ENCODE results near the gene DMAP1. TPM values are rescaled to one million over a fixed set of nuclear protein-coding genes. Genes with fewer than 3 reads are reported as not detected.
"Not testable (repeated sequence)": the region's sequence is repeated elsewhere in the genome, so short reads cannot be mapped to it uniquely, and the experiment has no call there.

DMAP1 gene, protein sequence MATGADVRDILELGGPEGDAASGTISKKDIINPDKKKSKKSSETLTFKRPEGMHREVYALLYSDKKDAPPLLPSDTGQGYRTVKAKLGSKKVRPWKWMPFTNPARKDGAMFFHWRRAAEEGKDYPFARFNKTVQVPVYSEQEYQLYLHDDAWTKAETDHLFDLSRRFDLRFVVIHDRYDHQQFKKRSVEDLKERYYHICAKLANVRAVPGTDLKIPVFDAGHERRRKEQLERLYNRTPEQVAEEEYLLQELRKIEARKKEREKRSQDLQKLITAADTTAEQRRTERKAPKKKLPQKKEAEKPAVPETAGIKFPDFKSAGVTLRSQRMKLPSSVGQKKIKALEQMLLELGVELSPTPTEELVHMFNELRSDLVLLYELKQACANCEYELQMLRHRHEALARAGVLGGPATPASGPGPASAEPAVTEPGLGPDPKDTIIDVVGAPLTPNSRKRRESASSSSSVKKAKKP
- 10 to 100 TPM; 36.9 to 44.1 TPM for total RNA-seq

DNA sequence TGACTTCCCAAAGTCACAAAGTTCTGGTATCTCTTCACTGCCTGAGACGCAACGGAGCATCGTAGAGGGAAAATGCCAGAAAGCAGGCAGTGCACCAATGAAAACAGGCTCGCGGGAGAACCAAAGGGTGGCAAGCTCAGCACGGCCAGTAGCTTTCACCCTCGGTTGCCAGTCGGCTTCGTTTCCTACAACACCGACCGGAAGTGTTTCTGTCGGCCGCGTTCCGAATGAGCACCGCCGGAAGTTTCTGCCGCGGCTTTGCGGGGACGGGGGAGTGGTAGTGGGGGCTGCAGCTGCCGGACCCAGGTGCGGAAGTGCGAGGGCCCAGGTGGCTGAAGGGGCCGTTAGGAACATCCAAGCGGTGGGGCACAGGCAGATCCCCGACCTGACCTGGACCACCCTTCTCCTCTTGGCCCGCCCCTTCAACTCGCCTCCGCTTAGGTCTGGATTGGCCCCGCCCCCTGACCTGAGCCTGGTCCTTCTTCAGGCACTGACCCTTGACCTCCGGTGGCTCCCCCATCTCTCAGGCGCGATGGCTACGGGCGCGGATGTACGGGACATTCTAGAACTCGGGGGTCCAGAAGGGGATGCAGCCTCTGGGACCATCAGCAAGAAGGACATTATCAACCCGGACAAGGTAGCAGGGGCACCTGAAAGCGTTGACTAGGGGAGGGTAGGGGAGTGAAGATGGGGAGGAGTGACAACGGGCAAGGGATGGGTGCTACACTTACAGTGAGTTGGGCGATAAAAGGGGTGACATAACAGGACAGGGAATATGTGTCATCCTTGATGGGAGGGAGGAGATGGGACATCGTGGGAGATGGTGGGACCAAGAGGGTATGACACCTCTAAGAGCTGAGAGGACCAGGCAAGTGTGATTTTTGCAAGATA lies at the start of gene DMAP1:
TSS of gene DMAP1 (plus strand) at position 250 of the 891 bp plus-strand sequence. CDS start at position 533, 283 bp downstream.
- Mint-ChIP-seq H3K27ac (peak within 1 kb of the TSS; percentile 89), H3K27me3 (no peaks in the 10 kb centered on the region), H3K4me1 (peaks cover 28% of the 10 kb centered on the region), H3K36me3 (peaks cover 8% of the 10 kb centered on the region), H3K4me3 (peak within 1 kb of the TSS; percentile 90), H3K9me3 (ENCODE audit: low read depth) (no peaks in the 10 kb centered on the region)
- ATAC-seq (peak; percentile 90), DNase-seq (peak; percentile 90)
- CTCF ChIA-PET, result interaction anchor here (0.6 to 1.8 kb wide), 5 partner anchors 11 to 396 kb away, joined by 3 to 6 read pairs (median 4); no protein-coding TSS in a partner anchor

DNA sequence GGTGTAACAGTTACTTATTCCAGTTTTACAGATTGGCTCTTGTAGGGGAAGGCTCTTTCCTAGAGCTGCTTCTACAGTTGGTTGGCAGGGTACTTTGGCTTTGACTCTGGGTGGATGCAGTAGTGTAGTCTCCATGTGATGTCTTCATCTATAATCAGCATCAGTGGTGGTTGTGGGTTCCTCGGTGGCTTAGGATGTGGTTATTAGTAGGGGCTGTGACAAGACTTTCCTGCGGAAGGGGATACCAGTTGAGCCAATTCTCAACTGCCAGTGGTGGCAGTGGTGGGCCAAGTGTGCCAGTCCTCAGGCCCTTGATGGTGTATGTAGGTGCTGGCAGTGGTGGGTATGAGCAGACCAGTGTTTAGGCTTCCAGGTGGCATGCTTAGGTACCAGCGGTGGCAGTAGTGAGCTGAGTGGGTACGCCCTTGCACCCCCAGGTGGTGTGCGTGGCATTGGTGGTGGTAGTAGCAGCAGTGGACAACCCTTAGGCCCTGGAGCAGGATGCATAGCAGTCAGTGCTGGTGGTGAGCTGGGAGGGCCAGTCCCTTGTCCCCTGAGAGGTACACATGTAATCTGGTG lies 44.7 kb upstream of the DMAP1 start:
- H3K9me3 Mint-ChIP-seq (ENCODE audit: low read depth), result peaks cover 12% of the 10 kb centered on the region
- CTCF ChIA-PET, result no interaction called here
- peaks cover 27% of the 10 kb centered on the region for H3K27me3 Mint-ChIP-seq
- peaks cover 4% of the 10 kb centered on the region for H3K36me3 Mint-ChIP-seq
- H3K4me3 Mint-ChIP-seq, result no peak overlapping the region
- ATAC-seq, result peak; percentile 45
- peak; percentile 78 for DNase-seq
- H3K4me1 Mint-ChIP-seq, result peaks cover 9% of the 10 kb centered on the region
- H3K27ac Mint-ChIP-seq, result no peak overlapping the region

DNA sequence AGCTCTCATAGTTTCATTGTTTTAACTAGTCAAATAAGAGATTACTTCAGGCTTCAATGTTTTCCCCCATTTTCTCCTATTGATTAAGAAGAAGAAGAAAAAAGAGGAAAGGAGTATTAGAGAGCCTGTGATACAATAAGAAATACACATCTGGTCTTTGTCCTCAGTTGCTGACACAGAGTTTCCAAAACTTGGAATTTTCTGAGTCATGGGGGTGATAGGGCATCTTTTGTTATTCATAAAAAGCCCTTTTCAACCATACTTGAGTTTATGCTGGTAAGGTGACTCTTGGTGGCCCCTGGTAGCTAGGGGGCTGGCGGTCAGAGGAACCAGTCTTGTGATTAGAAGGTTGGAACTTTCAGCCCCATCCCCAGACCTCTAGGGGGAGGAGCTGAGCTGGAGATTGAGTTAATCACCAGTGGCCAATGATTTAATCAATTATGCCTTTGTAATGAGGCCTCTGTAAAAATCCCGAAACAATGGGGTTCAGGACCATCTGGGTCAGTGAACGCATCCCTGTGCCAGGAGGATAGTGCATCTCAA lies 42.9 kb upstream of the DMAP1 start:
- Mint-ChIP-seq H3K27me3 (peaks cover 32% of the 10 kb centered on the region), H3K4me1 (peaks cover 9% of the 10 kb centered on the region), H3K9me3 (ENCODE audit: low read depth) (peaks cover 16% of the 10 kb centered on the region), H3K27ac (no peak overlapping the region), H3K36me3 (peaks cover 8% of the 10 kb centered on the region), H3K4me3 (no peak overlapping the region)
- ATAC-seq, result no peak
- no peak for DNase-seq
- CTCF ChIA-PET, result interaction anchor here (1.4 kb wide), 1 partner anchor 34 kb away, joined by 3 read pairs; no protein-coding TSS in a partner anchor

DNA sequence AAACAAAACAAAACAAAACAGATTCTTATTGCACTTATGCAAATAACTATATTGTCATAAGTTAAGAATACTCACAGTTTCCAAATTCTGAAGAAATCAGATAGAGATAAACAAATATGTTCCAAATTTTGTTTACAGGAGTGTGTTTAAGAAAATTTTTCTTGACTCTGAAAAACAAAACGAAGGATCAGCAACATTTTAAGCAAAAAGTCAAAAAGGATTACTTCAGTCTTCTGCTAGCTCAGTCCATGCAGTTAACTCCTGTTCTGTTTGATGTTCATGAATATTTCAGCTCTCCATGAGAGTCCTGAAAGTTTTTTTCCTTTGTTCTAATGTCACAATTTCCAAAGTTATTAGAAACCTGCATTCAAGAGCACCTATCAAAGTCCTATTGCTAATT lies 38.6 kb upstream of the DMAP1 start:
- H3K27ac Mint-ChIP-seq, result no peak overlapping the region
- DNase-seq (no peak), ATAC-seq (no peak)
- H3K4me1 Mint-ChIP-seq, result no peaks in the 10 kb centered on the region
- peaks cover 6% of the 10 kb centered on the region for H3K36me3 Mint-ChIP-seq
- H3K4me3 Mint-ChIP-seq, result no peak overlapping the region
- peaks cover 10% of the 10 kb centered on the region for H3K9me3 Mint-ChIP-seq (ENCODE audit: low read depth)
- H3K27me3 Mint-ChIP-seq, result peaks cover 17% of the 10 kb centered on the region
- CTCF ChIA-PET, result no interaction called here

DNA sequence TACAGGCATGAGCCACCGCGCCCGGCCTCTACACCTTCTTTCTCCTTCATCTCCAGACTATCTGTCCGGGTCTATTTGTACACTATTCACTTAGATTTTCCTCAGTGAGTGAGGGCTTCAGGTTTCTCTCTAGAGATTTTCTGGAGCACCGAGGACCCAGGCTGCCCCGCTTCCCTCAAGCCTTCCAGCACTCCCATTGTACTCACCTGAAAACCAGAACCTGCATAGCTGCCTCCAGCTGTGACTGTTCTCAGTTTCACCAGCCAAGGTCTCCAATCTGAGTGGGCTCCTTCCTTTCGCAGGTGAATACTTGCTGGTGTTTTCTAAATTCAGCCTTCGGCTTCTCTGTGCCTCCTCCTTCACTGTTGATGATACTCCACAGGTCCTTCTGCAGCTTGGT lies 12.9 kb upstream of the DMAP1 start:
- ATAC-seq (no peak), DNase-seq (no peak)
- Mint-ChIP-seq H3K27ac (no peak overlapping the region), H3K27me3 (peaks cover 12% of the 10 kb centered on the region), H3K4me3 (no peak overlapping the region), H3K36me3 (no peaks in the 10 kb centered on the region), H3K9me3 (ENCODE audit: low read depth) (no peaks in the 10 kb centered on the region), H3K4me1 (no peaks in the 10 kb centered on the region)
- CTCF ChIA-PET, result interaction anchor here (0.7 kb wide), 1 partner anchor 393 kb away, joined by 5 read pairs; no protein-coding TSS in a partner anchor

DNA sequence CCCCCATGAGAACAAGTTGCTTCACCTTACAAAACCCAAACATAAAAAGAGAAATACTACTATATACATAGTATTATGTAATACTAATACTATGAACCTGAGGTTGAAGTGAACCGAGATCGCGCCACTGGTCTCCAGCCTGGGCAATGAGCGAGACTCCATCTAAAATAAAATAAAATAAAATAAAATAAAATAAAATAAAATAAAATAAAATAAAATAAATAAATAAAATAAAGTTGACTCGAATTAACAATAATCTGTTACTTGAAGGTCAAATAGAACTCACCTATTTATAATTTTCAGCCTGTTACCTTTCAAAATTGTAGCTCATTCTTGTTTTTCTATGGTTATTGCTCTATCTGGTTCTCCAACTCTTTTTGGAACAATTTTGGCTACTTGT lies 6.7 kb upstream of the DMAP1 start:
- not testable (repeated sequence) for H3K4me1 Mint-ChIP-seq; ATAC-seq; H3K9me3 Mint-ChIP-seq (ENCODE audit: low read depth); H3K27me3 Mint-ChIP-seq; DNase-seq; H3K36me3 Mint-ChIP-seq; H3K4me3 Mint-ChIP-seq; H3K27ac Mint-ChIP-seq
- CTCF ChIA-PET, result interaction anchor here (2.1 kb wide), 1 partner anchor 11 kb away, joined by 9 read pairs; no protein-coding TSS in a partner anchor

DNA sequence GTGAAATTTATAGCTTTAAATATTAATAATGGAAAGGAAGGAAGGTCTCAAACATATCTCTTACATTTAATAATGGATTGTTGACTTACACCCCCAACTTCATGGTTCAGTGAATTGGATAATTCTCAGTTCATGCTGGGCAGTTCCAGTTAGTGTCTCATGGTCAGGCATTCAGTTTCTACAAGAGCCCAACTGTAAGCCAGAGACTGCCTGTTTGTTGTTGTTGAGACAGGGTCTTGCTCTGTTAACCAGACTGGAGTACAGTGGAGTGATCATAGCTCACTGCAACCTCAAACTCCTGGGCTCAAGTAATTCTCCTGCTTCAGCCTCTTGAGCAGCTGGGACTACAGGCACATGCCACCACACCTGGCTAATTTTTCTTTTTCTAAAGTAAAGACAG lies 5.0 kb upstream of the DMAP1 start:
- ATAC-seq (no peak), DNase-seq (no peak)
- no peak overlapping the region for H3K27ac Mint-ChIP-seq
- H3K36me3 Mint-ChIP-seq, result no peaks in the 10 kb centered on the region
- CTCF ChIA-PET, result interaction anchor here (2.1 kb wide), 1 partner anchor 10 kb away, joined by 9 read pairs; no protein-coding TSS in a partner anchor
- peaks cover 3% of the 10 kb centered on the region for H3K27me3 Mint-ChIP-seq
- H3K9me3 Mint-ChIP-seq (ENCODE audit: low read depth), result no peaks in the 10 kb centered on the region
- peaks cover 11% of the 10 kb centered on the region for H3K4me1 Mint-ChIP-seq
- H3K4me3 Mint-ChIP-seq, result no peak overlapping the region

DNA sequence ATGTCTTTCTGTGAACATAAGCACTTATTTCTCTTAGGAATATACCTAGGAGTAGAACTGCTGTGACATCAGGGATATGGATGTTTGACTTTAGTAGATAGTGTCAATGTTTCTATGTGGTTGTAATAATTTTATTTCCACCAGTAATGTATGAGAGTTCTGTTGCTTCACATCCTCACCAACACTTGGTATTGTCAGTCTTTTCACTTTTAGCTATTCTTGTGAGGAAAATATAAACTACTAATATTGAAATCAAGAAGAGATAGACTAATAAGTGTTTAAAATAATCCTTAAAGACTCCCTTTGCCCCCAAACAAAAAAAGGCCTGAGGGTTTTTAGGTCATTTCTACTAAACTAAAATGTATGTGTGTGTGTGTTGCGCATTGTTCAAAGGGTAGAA lies 2.7 kb upstream of the DMAP1 start:
- H3K36me3 Mint-ChIP-seq, result peaks cover 5% of the 10 kb centered on the region
- CTCF ChIA-PET, result no interaction called here
- H3K27ac Mint-ChIP-seq, result no peak overlapping the region
- no peaks in the 10 kb centered on the region for H3K9me3 Mint-ChIP-seq (ENCODE audit: low read depth)
- ATAC-seq (no peak), DNase-seq (no peak)
- H3K4me3 Mint-ChIP-seq, result no peak overlapping the region
- H3K4me1 Mint-ChIP-seq, result peaks cover 28% of the 10 kb centered on the region
- no peaks in the 10 kb centered on the region for H3K27me3 Mint-ChIP-seq

DNA sequence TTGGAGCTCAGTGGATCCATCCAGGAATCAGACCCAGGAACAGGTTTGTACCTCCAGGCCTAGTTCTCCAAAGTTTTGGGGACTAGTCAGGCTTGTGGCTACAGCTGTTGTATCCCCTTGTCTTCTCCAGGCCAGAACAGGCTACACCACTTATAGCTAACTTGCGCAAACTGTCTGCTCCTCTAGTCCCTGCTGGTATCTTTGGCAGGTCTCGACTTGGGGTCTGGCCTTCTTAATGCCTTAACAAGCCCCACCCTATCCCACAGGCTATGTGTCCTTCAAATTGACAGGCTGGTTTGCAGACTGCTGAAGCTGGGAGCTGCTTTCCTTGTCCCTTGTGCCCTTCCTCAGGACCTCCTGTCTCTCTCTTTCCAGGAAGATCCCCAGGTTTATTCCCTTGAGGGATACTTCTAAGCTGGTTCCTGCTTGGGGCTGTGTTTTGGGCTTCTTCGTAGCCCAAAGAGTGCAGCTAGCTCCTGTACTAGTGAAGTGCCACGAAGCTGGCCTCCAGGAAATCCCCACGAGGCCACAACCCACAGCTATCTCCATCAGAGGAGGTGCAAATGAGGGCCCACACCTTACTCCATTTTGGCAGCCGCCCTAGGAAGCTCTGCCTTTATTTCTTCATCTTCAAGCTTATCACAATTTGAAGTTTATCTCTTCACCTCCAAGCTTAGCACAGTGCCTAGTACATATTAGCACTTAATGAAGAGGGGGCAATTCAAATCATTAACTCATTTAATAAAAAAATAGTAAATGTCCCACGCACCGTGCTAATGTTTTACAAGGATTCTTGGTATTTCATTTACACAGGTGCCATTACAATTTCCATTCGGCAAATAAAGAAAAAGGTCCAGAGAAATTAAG lies 683 bp upstream of the DMAP1 start:
- ATAC-seq (peak; percentile 48), DNase-seq (peak; percentile 75)
- CTCF ChIA-PET, result interaction anchor here (0.5 to 1.3 kb wide), 5 partner anchors 10 to 380 kb away, joined by 3 to 4 read pairs (median 3); no protein-coding TSS in a partner anchor
- Mint-ChIP-seq H3K4me1 (peaks cover 28% of the 10 kb centered on the region), H3K27me3 (no peaks in the 10 kb centered on the region), H3K4me3 (peak overlapping the region; percentile 90), H3K36me3 (peaks cover 7% of the 10 kb centered on the region), H3K27ac (peak overlapping the region; percentile 89), H3K9me3 (ENCODE audit: low read depth) (no peaks in the 10 kb centered on the region)

DNA sequence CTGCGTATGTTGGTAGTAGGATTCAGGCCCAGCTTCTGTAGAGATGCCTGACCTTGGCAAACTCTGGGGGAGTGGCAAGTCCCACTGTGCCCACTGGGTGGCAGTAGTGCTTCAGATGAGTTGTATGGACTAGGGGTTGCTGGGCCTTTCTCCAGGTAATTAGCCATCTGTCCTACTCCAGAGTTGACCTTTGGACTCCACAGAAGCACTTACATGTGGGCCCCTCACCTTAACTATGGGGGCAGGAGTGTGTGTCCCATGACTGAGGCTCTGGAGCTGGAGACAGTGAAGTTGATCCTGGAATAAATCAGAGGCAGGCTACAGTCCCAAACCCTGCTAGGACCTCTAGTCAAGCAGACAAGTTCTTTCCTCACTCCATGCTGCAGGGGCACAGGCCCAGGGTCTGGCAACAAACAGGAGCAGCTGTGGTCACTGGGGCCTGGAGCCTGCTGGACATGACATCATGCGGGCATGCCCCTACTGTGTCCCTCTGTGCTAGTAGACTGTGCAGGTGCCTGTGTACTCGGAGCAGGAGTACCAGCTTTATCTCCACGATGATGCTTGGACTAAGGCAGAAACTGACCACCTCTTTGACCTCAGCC lies 4.6 kb downstream of the DMAP1 start:
- Mint-ChIP-seq H3K9me3 (ENCODE audit: low read depth) (no peaks in the 10 kb centered on the region), H3K27ac (no peak overlapping the region), H3K4me3 (no peak overlapping the region), H3K36me3 (peaks cover 16% of the 10 kb centered on the region), H3K4me1 (peaks cover 30% of the 10 kb centered on the region), H3K27me3 (no peaks in the 10 kb centered on the region)
- ATAC-seq, result peak; percentile 35
- CTCF ChIA-PET, result interaction anchor here (0.6 to 2.3 kb wide), 32 partner anchors 8 to 456 kb away, joined by 3 to 19 read pairs (median 4); partner anchors contain the start of genes ARMH1 and TMEM53
- peak; percentile 83 for DNase-seq

DNA sequence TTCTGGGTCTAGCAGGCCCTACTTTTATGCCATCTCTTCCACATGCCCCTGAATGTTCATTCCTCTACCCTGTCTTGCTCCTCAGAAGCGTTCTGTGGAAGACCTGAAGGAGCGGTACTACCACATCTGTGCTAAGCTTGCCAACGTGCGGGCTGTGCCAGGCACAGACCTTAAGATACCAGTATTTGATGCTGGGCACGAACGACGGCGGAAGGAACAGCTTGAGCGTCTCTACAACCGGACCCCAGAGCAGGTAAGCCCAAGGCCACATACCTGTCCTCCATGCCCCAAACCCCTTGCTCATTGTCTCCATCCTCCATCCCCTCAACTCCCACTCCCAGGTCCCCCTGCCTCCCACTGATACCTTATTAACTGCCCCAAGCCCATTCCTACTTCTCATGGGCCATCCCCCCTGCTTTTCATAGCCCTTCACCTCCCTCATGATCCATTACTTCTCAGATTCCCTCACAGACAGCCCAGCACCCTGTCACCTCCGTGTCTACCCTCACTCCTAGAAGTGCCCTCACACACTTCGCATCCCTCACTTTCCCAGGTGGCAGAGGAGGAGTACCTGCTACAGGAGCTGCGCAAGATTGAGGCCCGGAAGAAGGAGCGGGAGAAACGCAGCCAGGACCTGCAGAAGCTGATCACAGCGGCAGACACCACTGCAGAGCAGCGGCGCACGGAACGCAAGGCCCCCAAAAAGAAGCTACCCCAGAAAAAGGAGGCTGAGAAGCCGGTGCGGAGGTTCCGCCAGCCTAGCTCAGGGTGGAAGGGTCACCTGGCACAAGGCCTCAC lies 5.4 kb downstream of the DMAP1 start:
- CTCF ChIA-PET, result interaction anchor here (0.8 to 2.3 kb wide), 16 partner anchors 9 to 433 kb away, joined by 3 to 19 read pairs (median 6); no protein-coding TSS in a partner anchor
- DNase-seq (no peak), ATAC-seq (no peak)
- no peak overlapping the region for H3K4me3 Mint-ChIP-seq
- H3K27me3 Mint-ChIP-seq, result no peaks in the 10 kb centered on the region
- H3K27ac Mint-ChIP-seq, result no peak overlapping the region
- H3K36me3 Mint-ChIP-seq, result peaks cover 16% of the 10 kb centered on the region
- no peaks in the 10 kb centered on the region for H3K9me3 Mint-ChIP-seq (ENCODE audit: low read depth)
- H3K4me1 Mint-ChIP-seq, result peaks cover 29% of the 10 kb centered on the region

Measured in activated CD8-positive, alpha-beta memory T cell treated with anti-CD3 and anti-CD28 coated beads, Interleukin-2, amount 10 ng/mL, durations not matched to agents 7 days and 5 days (primary cell).